Endothelial cell of umbilical vein (primary cell): ENCODE results near the gene TTC22. TPM values are rescaled to one million over a fixed set of nuclear protein-coding genes. Genes with fewer than 3 reads are reported as not detected.

Source experiments
- BruUV-seq: library from RNA; stranded (reverse); fragments of 400-500 nt; replicated peaks from 2 replicates; lab custom pipeline; 2021; lab: Mats Ljungman, UMichigan
- CTCF ChIA-PET: fragments of 300-600, 350-600 bp; sonication (Branson Sonifier 250); formaldehyde crosslinking; loops from one replicate; lab custom pipeline; 2021; ENCODE audit warnings: antibody characterized with exemption, inconsistent platforms; lab: Charles Lee
- POLR2A ChIA-PET: fragments of 300-600, 350-600 bp; sonication (Branson Sonifier 250); formaldehyde crosslinking; loops from one replicate; lab custom pipeline; 2021; ENCODE audit warnings: antibody characterized with exemption, inconsistent platforms; lab: Charles Lee
- DNase-seq: peaks from one replicate; pipeline ENCODE4 v3.0.0-alpha.2; 2011; ENCODE audit warnings: low read depth, low spot score
- FAIRE-seq: peaks from 2 replicates; lab custom pipeline; 2011; peaks lifted over from hg19 to GRCh38; lab: Jason Lieb, UNC
- H2AFZ ChIP-seq: 2 replicates; pipeline ENCODE4 v1.6.0; 2012; ENCODE audit warnings: low read depth, low read length, control low read depth, inconsistent platforms
- H3K27ac ChIP-seq: 2 replicates; pipeline ENCODE4 v1.5.1; 2011; ENCODE audit warnings: low read depth, mild to moderate bottlenecking, control low read depth, low read length, moderate library complexity; ENCODE audit not compliant: insufficient read depth
- H3K27me3 ChIP-seq, 2 experiments: 2 replicates each; pipeline versions ENCODE4 v1.6.0 to v1.6.1; 2011; ENCODE audit warnings: low read length in 2 of 2, mixed read lengths in 1 of 2; ENCODE audit not compliant: control insufficient read depth in 2 of 2, insufficient read depth in 2 of 2
- H3K36me3 ChIP-seq, 2 experiments: 2 replicates in 1 of 2; 3 replicates in 1 of 2; pipeline ENCODE4 v1.5.1; 2011; ENCODE audit warnings: low read length in 2 of 2, mild to moderate bottlenecking in 1 of 2, moderate library complexity in 1 of 2; ENCODE audit not compliant: control insufficient read depth in 2 of 2, insufficient read depth in 2 of 2; ENCODE audit errors: extremely low read depth in 1 of 2
- H3K4me1 ChIP-seq: 3 replicates; pipeline ENCODE4 v1.5.1; 2011; ENCODE audit warnings: mild to moderate bottlenecking, low read length; ENCODE audit not compliant: control insufficient read depth, insufficient read depth; ENCODE audit errors: extremely low read depth
- H3K4me2 ChIP-seq: 2 replicates; pipeline ENCODE4 v1.6.1; 2011; ENCODE audit warnings: low read length, control low read depth, mixed read lengths; ENCODE audit not compliant: insufficient read depth
- H3K4me3 ChIP-seq, 3 experiments: fragments of 200-600 bp in 1 of 3; sonication (generic), shearing (Covaris generic) in 1 of 3; replicated peaks in 1 of 3; 2 replicates each; pipeline ENCODE4 v1.5.1; 2011 to 2016; ENCODE audit warnings: control low read depth in 3 of 3, low read length in 3 of 3, mild to moderate bottlenecking in 2 of 3, inconsistent platforms in 1 of 3, low read depth in 1 of 3, moderate library complexity in 1 of 3; ENCODE audit not compliant: insufficient read depth in 1 of 3
- H3K79me2 ChIP-seq: 2 replicates; pipeline ENCODE4 v1.6.0; 2012; ENCODE audit warnings: low read length, inconsistent platforms; ENCODE audit not compliant: control insufficient read depth, insufficient read depth
- H3K9ac ChIP-seq: replicated peaks from 2 replicates; pipeline ENCODE3; 2011; ENCODE audit warnings: low read length, control low read depth; ENCODE audit not compliant: insufficient read depth; ENCODE audit errors: extremely low read depth
- H3K9me1 ChIP-seq: replicated peaks from 3 replicates; pipeline ENCODE4 v1.6.0; 2011; ENCODE audit warnings: mild to moderate bottlenecking, low read length; ENCODE audit not compliant: control insufficient read depth, insufficient read depth; ENCODE audit errors: extremely low read depth
- H3K9me3 ChIP-seq: replicated peaks from 2 replicates; pipeline ENCODE4 v1.5.1; 2012; ENCODE audit warnings: low read length, inconsistent platforms; ENCODE audit not compliant: control insufficient read depth, insufficient read depth
- H4K20me1 ChIP-seq: replicated peaks from 2 replicates; pipeline ENCODE3; 2011; ENCODE audit warnings: mild to moderate bottlenecking, low read length; ENCODE audit not compliant: control insufficient read depth, insufficient read depth; ENCODE audit errors: extremely low read depth
- CTCF ChIP-seq, 2 donors: IDR thresholded peaks; 1 replicate in 1 of 2; 2 replicates in 1 of 2; pipeline ENCODE4 v1.5.1; 2011; ENCODE audit warnings: low read length in 2 of 2, mild to moderate bottlenecking in 2 of 2, moderate library complexity in 2 of 2, control low read depth in 1 of 2, inconsistent platforms in 1 of 2, low read depth in 1 of 2; ENCODE audit not compliant: insufficient read depth in 1 of 2; ENCODE audit errors: extremely low read depth in 1 of 2
- EZH2 ChIP-seq: IDR thresholded peaks from 2 replicates; pipeline ENCODE4 v1.6.1; 2012; ENCODE audit warnings: borderline replicate concordance, low read depth, mild to moderate bottlenecking, moderate library complexity, low read length, inconsistent platforms; ENCODE audit not compliant: severe bottlenecking
- FOS ChIP-seq: IDR thresholded peaks from 2 replicates; pipeline ENCODE4 v1.6.1; 2011; ENCODE audit warnings: mild to moderate bottlenecking, low read length, moderate library complexity, borderline replicate concordance; ENCODE audit not compliant: insufficient read depth
- GATA2 ChIP-seq: IDR thresholded peaks from 2 replicates; pipeline ENCODE4 v1.7.0; 2011; ENCODE audit warnings: low read depth, mild to moderate bottlenecking, moderate library complexity, mixed read lengths, low read length; ENCODE audit not compliant: insufficient read length, insufficient read depth
- JUN ChIP-seq: IDR thresholded peaks from 2 replicates; pipeline ENCODE4 v1.6.1; 2011; ENCODE audit warnings: borderline replicate concordance, low read depth; ENCODE audit not compliant: insufficient read length, insufficient read depth
- MYC ChIP-seq: IDR thresholded peaks from one replicate; pipeline ENCODE4 v1.6.1; 2011; ENCODE audit warnings: mild to moderate bottlenecking, low read depth, low read length
- POLR2A ChIP-seq: IDR thresholded peaks from 2 replicates; pipeline ENCODE4 v1.6.1; 2012; ENCODE audit warnings: low read depth, mild to moderate bottlenecking, control low read depth, low read length
- POLR2AphosphoS5 ChIP-seq: IDR thresholded peaks from 2 replicates; pipeline ENCODE4 v1.6.1; 2012; ENCODE audit warnings: low read depth, mild to moderate bottlenecking, control low read depth, low read length, moderate library complexity; ENCODE audit not compliant: insufficient read depth
- dilution Hi-C: fragments of 300-500 bp; cut with MboI; formaldehyde crosslinking; loops from one replicate; pipeline ENCODE4 v1.15.0; 2019; ENCODE audit warnings: low sequenced_read_pairs; ENCODE audit not compliant: extremely low pct_ligation_motif_present
- intact Hi-C: fragments of 100-400 bp; cut with micrococcal nuclease; formaldehyde crosslinking; loops from one replicate; pipeline ENCODE4 v1.10.0; 2022
- polyA plus RNA-seq, 4 experiments: library from polyadenylated mRNA; depleted of rRNA in 3 of 4; stranded (reverse) in 3 of 4; unstranded in 1 of 4; fragments of >200 nt; gene quantifications; 2 replicates each; pipeline versions ENCODE4 v1.2.1 to v1.2.3, GENCODE V29; 2011 to 2012; ENCODE audit warnings: missing spikeins in 1 of 4
- total RNA-seq: library from RNA; stranded (reverse); gene quantifications from 2 replicates; pipeline ENCODE4 v1.2.3, GENCODE V29; 2021
- TF ChIP-seq, protein P1 (sequence below): IDR thresholded peaks from 2 replicates; pipeline ENCODE4 v1.6.1; 2011; ENCODE audit not compliant: insufficient read depth, insufficient read length

TTC22 gene
- total and polyA plus RNA-seq, 2 donors (not counting 3 experiments of a cell fraction or from before 2014, with no cell fraction given) = not detected

GRCh38 chr1:54818461-54819194 lies 17.5 kb upstream of the TTC22 start:
- no TSS peak for BruUV-seq
- Histone ChIP-seq H2AFZ (no peak overlapping the region), H3K4me3 (no peak overlapping the region), H3K9me3 (no peaks in the 10 kb centered on the region), H3K9me1 (no peaks in the 10 kb centered on the region), H3K9ac (no peak overlapping the region), H3K36me3 (no peaks in the 10 kb centered on the region), H3K27ac (no peak overlapping the region), H3K79me2 (no peaks in the 10 kb centered on the region), H3K27me3 (peaks cover 0 to 4% of the 10 kb centered on the region in 2 experiments), H3K4me2 (no peak overlapping the region), H4K20me1 (no peaks in the 10 kb centered on the region), H3K4me1 (no peaks in the 10 kb centered on the region)
- DNase-seq (no peak), FAIRE-seq (no peak)
- ChIA-PET POLR2A (no interaction called here), CTCF (interaction anchor here (0.7 kb wide), 1 partner anchor 9 kb away, joined by 4 read pairs; no protein-coding TSS in a partner anchor)
- dilution Hi-C loops = no loop called here
- no peak for TF ChIP-seq CTCF (IDR thresholded peaks at IDR 0.05; ENCODE audit: extremely low read depth in 1 of 2, insufficient read depth in 1 of 2, low read depth in 1 of 2, low read length in 2 of 2)
- TF ChIP-seq POLR2A = no peak
- TF ChIP-seq EZH2 = no peak
- TF ChIP-seq, protein P1, sequence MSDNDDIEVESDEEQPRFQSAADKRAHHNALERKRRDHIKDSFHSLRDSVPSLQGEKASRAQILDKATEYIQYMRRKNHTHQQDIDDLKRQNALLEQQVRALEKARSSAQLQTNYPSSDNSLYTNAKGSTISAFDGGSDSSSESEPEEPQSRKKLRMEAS = no peak
- TF ChIP-seq JUN = no peak
- TF ChIP-seq GATA2 = no peak
- TF ChIP-seq FOS = no peak
- no peak for TF ChIP-seq POLR2AphosphoS5
- TF ChIP-seq MYC = no peak
- intact Hi-C loops = no loop called here
